ENCODE measurements around the gene UBTD2.
"Not testable (repeated sequence)": the region's sequence is repeated elsewhere in the genome, so short reads cannot be mapped to it uniquely, and the experiment has no call there.

The UBTD2 gene

DNA sequence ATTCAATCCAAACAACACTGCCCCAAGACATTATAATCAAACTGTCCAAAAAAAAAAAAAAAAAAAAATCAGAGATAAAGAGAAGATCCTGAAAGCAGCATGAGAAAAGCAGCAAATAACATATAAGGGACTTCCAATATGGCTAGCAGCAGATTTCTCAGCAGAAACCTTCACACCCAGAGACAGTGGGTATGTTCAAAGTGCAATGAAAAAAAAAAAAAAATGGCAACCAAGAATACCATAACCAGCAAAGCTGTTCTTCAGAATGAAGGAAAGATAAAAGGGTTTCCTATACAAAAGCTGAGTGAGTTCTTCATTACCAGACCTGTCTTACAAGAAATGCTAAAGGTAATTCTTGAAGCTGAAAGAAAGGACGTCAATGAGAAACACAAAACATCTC lies 32.1 kb downstream of the UBTD2 start:
- ATAC-seq: no peak
- DNase-seq: no peak

DNA sequence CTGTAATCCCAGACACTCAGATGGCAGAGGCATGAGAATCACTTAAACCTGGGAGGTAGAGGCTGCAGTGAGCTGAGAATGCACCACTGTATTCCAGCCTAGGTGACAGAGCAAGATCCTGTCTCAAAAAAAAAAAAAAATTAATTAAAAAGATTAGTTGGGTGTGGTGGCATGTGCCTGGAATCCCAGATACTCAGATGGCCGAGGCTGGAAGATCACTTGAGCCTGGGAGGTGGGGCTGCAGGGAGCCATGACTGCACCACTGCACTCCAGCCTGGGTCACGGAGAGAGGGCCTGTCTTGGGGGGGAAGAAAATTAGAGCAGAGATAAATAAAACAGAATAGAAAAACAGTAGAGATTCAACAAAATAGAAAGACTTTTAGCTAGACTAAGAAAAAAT lies 34.9 kb downstream of the UBTD2 start:
- DNase-seq (no peak), ATAC-seq (no peak)

DNA sequence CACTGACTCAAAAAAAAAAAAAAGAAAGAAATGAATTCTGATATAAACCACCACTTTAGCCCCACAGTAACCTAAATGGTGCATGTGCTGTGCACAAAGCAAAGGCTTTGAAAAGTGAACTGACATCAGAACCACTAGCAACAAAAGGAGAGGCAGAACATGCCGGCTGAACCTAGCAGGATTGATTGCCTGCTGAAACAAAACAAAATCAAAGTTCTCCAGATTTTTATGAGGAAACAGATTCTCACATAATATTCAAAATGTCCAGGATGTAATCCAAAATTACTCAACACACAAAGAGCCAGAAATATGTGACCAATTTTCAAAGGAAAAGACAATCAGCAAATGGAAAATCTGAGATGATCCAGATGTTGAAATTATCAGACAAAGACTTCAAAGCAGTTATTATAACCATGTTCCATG lies 37.9 kb downstream of the UBTD2 start:
- DNase-seq (no peak), ATAC-seq (no peak)

DNA sequence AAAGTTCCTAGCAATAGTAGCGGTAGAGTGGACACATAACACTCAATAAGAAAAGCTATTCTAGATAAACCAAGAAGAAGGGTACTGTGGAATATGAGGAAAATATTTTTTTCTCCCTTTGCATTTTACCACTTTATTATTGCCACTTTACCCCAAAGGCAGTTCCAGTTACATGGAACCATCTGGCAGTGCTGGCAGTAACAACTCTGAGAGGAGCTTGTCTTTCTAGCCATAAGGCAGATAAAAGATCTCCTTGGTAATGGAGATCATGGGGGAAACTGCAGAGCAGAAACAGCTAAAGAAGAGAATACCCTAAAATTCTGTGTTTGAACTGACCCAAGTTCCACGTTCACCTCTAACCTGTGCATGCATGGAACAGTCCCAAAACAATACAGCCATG lies 38.5 kb downstream of the UBTD2 start:
- ATAC-seq: no peak
- DNase-seq: no peak

DNA sequence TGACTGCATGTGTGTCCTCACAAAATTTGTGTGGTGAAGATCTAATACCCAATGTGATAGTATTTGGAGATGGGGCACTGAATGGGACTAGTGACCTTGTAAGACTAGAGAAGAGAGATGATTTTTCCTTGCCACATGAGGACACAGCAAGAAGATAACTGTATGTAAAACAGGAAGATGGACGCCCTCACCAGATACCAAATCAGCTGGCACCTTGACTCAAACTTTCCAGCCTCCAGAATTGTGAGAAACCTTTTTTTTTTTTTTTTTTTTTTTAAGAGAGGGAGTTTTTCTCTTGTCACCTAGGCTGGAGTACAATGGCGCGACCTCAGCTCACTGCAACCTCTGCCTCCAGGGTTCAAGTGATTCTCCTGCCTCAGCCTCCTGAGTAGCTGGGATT lies 40.3 kb downstream of the UBTD2 start:
- ATAC-seq: no peak
- peak; percentile 33 for DNase-seq

DNA sequence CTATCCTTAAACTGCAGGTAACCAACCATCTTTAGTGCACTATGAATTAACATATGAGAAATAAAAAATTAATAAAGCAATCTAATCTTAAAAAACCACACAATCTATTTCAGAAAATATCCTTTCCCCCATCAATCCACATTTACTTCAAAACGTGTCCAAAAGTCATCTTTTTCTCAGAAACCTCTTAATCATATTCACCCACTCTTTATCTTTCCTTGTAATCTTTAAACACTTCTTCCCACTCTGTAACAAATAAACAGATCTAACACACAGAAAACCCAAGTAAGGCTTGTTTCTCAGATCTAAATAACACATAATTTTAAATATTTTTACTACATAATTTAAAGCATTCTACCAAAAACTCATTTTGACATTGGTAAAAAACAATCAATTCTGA lies 45.2 kb downstream of the UBTD2 start:
- ATAC-seq: peak; percentile 46

DNA sequence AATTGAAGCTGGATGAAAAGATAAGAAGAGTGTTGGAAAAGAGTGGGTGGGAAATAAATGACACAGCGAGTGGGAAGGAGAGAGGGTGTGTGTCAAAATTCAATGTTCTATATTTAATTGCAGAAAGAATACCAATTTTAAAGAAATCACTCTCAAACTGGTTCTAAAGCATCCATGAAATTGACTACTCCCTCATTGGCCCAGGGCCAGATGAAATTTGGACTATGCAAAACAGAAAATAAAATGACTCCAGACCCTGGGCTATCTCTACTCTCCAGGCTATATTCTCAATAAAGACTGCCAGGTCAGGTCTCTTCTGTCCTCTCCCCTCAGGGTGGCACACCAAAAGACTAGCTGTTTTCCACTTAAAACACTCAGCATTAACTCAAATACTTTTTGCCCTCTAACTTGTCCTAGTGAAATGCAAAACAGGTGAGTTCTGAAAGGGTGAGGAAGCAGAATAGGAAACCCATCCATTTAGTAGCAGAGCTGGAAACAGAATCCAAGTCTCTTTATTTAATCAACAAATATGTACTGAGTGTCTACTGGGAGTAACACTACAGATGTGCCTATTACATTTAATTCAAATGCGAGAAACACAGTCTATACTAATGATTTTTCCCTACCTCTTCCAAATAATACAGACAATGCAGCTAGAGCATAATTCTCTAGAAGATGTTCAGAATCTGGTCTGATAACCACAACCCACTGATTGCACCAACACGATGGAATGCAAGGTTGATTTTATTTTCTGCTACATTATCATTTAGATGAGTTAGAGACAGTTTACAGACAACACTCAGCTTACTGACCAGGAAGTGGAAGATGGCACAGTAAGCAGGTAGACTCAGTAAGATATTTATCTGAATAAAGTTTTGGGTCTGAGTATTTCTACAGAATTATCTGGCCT lies 47.5 kb downstream of the UBTD2 start:
- DNase-seq: no peak
- ATAC-seq: no peak

More for the DNA sequence above, 45.2 kb downstream of the UBTD2 start:
- no peak for DNase-seq

DNA sequence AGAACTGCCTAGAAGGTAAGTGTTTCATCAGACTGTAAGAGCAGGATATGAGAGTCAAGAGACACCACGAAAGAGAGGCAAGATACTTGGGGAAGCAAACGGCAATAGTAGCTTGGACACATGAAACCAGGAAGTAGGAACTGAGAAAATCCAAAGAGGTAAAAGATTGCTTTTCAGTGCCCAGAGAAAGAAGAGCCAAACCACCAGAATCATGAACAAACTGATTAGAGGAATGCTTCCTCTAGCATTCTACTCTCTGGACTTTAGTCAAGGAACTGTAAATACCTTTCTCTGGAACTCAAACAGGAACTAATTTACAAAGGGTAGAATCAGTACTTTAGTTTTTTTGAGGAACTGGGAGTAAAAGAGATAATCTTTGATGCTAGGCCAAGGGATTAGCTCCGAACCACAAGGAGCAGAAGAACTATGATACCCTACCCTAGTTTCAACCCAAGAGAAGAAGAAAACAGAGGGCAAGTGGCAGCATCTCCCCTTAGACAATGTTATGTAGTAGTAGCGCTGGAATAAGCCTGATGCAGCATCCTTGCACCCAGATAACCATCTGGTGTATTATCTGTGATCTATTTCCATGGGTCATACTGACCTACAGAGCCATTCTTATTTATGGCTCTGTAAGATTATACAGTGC lies 48.3 kb downstream of the UBTD2 start:
- ATAC-seq: no peak
- no peak for DNase-seq

DNA sequence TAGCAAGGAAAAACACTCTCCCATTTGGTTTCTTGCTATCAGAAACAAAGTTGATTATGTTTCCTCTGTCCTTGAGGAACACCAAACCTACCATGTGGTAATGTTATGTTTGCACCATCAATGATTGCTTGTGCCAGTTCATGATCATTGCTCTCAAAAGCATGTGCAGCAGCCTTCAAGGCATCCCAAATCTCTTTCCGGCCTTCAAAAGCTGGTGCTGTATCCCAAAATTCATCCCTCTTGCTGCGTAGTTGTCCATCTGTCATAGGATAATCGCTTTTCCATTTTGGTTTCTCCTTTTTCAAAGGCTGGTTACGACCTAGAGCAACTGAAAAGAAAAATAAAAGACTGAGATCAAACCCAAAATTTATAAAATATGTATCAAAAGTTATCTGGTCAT lies 49.5 kb downstream of the UBTD2 start:
- ATAC-seq (no peak), DNase-seq (no peak)

DNA sequence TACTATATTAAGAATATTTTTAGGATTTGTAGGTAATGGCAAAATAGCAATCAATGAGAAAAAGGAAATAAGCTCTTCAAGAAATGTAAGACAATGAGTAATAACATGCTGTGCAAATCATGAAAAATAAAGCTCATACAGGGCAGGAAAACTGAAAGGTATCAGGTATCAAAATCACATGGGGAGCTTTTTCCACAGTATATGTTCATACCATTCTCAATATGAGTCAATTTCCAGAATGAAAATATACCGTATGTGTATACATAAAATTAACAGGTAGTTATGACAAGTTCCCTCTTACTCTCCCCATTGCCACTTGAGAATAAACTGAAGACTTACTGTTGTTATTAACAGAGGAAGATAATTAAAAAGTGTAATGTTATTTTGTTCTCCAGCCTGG lies 53.7 kb downstream of the UBTD2 start:
- ATAC-seq (peak; percentile 88), DNase-seq (no peak)

DNA sequence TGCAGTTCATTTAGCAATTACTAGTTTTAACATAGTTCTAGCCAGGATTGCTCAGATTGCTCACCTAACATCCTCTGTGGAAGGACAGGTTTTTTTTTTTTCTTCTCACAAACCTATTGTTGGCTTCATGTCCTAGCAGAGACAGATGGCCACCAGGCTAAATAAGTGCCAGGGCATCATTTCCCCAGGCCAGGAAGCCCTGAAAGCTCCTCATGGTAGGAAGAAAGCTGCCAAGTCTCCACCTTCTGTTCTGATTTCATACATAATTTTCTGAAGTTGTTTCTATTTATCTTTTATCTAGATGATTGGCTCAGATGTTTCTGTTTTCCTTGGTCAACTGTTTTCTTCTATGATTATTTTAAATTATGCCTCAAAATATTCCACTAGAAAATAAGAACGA lies 58.6 kb downstream of the UBTD2 start:
- DNase-seq (no peak), ATAC-seq (no peak)

DNA sequence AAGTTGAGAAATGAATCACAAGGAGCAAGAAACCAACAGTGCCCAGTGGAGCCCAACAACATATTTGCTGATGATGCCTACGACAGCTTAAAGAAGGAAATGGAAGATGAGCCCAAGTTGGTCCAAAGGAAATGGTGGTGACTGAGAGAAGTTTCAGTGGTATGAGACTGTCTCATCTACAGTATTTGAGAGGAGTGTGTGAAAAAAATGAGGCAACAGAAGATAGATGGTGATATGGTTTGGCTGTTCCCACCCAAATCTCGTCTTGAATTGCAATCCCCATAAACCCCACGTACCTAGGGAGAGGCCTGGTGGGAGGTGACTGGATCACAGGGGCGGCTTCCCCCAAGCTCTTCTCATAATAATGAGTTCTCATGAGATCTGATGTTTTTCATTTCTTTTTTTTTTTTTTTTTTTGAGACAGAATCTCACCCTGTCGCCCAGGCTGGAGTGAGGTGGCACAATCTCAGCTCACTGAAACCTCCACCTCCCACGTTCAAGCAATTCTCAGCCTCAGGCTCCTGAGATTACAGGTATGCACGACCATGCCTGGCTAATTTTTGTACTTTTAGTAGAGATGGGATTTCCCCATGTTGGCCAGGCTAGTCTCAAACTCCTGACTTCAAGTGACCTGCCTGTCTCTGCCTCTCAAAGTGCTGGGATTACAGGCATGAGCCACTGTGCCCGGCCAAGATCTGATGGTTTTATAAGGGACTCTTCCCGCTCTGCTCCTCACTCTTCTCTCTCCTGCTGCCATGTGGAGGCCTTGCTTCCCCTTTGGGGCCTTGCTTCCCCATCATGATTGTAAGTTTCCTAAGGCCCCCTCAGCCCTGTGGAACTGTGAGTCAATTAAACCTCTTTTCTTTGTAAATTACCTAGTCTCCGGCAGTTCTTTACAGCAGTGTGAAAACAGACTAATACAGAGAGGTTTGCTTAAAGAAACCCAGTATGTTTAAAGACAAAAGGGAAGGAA lies 59.4 kb downstream of the UBTD2 start:
- ATAC-seq: peak; percentile 91
- DNase-seq: peak; percentile 59

DNA sequence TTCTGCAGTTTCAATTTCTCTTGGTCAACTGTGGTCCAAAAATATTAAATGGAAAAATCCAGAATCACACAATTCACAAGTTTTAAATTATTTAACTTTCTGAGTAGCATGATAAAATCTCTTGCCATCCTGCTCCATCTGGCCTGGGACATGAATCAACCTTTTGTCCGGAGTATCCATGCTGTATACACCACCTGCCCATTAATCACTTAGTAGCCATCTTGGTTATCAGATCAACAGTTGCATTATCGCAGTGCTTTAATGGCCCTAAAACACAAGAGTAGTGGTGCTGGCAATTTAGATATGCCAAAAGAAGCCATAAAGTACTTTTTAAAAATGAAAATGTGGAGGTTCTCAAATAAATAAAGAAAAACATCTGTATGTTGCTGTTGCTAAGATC lies 64.3 kb downstream of the UBTD2 start:
- DNase-seq (no peak), ATAC-seq (no peak)

DNA sequence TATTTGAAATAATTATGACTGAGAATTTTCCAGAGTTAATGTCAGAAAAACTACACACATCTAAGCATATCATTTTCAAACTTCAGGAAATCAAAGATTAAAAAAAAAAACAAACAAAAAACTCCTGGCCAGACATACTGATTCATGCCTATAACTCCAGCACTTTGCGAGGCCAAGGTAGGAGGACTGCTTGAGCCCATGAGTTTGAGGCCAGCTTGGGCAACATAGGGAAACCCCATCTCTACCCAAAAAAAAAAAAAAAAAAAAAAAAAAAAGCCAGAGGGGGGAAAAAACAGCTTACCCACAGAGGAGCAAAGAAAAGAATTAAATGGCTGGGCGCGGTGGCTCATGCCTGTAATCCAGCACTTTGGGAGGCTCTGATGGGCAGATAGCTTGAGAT lies 67.2 kb downstream of the UBTD2 start:
- ATAC-seq: no peak
- DNase-seq: no peak

DNA sequence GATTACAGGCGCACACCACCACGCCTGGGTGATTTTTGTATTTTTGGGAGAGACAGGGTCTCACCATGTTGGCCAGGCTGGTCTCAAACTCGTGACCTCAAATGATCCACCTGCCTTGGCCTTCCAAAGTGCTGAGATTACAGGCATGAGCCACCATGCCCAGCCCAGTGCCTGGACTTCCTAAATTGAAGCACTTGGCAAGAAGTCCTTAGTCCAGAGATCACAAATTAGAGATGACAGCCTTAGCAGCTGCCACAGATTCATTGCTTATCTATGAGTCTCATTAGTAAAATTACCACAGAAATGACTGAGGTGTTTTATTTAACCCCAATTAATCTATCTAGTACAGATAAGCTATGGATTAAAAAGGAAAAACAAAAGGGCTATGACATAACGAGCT lies 70.4 kb downstream of the UBTD2 start:
- ATAC-seq: no peak
- no peak for DNase-seq

DNA sequence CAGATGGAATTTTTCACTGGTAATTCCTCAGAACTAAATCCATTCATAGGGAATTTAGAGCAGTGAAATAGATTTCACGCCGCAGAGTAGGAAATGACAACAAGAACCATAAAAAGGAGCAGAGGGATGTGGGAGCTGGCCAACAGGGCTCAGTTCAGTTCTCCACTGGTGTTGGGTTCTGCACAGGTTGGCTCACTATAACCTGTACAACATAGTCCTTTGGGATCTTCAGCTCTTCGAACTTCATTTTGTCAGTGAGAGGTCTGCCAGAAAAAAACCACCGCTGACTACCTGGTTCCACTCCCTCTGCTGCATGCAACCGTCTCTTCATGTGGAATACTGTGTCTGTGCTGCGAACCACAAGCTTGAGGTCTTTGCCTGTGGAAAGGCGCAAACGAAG lies 71.9 kb downstream of the UBTD2 start:
- ATAC-seq (no peak), DNase-seq (no peak)

DNA sequence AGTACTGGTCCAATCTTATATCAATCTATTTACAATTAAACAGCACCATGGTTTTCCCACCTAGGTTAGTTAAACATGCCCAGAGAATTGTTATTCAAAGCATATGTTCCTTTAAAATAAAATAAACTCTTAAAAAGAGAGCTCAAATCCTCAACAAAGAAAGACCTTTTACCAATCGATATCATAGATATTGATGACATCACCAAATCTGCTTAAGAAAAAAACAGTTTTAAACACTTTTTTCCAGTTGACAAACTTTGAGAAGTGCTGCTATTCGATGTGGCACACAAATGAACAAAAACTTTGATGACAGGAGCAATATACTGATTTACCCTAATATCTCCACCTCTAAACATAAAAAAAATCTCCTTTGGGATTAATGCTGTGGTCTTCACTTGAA lies 73.8 kb downstream of the UBTD2 start:
- DNase-seq: no peak
- ATAC-seq: no peak

DNA sequence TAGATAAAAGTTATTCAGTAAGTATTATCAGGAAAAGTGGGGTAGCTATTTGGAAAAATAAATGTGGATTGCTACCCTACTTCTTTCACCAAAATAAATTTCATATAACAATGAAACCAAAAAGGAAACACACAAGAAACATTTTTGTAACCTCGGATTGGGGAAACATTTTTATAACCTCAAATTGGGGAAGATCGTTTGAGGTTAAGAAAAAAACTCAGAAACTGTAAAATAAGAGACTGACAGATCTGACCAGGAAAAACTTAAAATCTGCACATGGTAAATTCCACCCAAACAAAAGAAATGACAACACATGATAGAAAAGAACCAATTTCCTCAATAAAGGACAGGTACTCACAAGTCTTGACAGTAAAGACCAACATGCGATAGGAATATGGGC lies 76.1 kb downstream of the UBTD2 start:
- ATAC-seq: no peak
- DNase-seq: no peak

DNA sequence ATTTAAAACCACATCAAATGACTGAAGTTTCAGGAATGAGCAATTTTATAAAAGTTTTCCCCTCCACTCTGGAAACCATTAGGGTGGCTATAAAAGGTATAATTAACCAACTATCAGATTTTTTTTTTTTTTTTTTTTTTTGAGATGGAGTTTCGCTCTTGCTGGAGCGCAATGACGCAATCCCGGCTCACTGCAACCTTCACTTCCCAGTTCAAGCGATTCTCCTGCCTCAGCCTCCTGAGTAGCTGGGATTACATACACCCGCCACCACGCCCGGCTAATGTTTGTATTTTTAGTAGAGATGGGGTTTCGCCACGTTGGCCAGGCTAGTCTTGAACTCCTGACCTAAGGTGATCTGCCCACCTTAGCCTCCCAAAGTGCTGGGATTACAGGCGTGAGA lies 77.6 kb downstream of the UBTD2 start:
- ATAC-seq, DNase-seq: not testable (repeated sequence)

DNA sequence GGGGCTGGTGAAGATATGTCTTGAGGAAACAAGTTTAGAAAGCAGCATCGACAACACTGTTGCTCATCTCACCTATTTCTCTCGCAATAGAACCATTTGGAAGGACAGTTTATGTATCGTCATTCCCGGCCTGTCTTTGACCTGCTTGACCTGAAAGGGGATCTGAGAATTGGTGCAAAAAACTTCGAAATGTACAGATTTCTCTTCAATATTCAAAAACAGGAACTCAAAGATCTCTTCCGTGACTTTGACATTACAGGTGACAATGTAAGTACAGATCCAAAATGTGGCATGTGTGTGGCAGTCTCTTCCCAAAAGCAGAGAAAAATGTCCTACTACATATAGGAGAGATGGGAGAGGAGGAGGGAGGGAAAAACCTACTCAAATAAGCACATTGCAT lies 83.1 kb downstream of the UBTD2 start:
- DNase-seq (no peak), ATAC-seq (no peak)

DNA sequence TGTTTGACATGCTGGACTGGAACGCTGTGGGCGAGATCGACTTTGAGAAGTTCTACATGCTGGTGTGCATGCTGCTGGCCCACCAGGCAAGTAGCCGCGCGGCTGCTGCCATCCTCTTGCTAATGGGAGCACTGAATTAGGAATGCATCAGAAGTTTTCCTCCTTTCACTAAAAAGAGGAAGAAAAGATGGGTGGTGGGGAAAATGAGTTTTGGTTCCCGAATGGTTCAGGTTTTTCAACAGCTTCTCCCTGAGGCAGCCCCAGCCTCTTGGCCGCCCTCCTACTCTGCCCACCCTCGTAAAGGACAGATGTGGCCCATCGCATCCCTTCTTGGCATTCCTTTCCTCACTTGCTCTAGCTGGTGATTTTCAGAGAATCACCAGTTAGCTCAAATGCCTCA lies 84.1 kb downstream of the UBTD2 start:
- ATAC-seq (no peak), DNase-seq (no peak)

DNA sequence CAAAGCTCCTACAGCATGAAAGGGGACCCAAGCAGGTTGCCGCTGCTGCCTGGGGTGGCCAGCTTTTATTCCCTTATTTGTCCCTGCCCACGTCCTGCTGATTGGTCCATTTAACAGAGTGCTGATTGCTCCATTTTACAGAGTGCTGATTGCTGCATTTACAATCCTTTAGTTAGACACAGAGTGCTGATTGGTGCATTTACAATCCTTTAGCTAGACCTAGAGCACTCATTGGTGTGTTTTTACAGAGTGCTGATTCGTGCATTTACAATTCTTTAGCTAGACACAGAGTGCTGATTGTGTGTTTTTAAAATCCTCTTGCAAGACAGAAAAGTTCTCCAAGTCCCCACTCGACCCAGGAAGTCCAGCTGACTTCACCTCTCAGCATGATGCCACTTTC lies 85.8 kb downstream of the UBTD2 start:
- DNase-seq, ATAC-seq: not testable (repeated sequence)

All from stimulated activated naive CD8-positive, alpha-beta T cell treated with anti-CD3 and anti-CD28 coated beads, Interleukin-15, Interleukin-2, amounts not matched to agents 100 U/mL and 50 U/mL, for 24 hours (primary cell).